GM18873 (cell line): Measurements from ENCODE around the gene CPNE8.
"Not testable (repeated sequence)": the region's sequence is repeated elsewhere in the genome, so short reads cannot be mapped to it uniquely, and the experiment has no call there.

ENCODE experiments used
- ATAC-seq: cut with Tn5 transposase; IDR thresholded peaks from one replicate; pipeline ENCODE4 v1.9.1; 2021; ENCODE audit warnings: mild to moderate bottlenecking, moderate library complexity, moderate number of reproducible peaks; ENCODE audit not compliant: unreplicated experiment, low FRiP score

CPNE8 gene

DNA sequence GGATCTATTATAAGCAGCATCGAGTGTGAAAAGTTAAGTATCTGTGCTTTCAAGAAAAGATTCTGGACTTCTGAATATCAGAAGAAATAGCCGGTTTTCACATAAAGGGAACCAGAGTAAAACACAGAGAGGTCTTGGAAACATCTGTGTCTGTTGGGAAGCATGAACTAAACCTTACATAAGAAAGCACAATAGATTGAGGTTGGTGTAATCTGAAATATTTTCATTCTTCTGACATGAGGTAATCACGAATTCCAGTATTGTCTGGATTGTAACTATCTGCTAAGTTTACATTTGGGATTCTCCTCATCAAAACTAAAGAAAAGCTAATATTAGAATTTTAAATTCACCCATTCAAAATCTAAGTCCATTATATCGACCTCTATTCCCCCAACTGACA is 161.3 kb downstream of the CPNE8 start:
- no peak for ATAC-seq

DNA sequence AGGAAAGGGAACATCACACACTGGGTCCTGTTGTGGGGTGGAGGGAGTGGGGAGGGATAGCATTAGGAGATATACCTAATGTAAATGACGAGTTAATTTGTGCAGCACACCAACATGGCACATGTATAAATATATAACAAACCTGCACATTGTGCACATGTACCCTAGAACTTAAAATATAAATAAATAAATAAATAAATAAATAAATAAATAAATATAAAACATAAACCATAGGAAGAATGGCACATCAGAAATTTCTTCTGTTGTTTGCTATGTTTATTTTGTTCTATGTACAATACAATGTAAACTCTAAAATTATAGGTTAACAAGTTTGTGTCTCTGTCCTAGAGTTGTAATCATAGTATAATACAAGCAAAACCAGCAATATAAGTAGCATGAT is 162.9 kb downstream of the CPNE8 start:
- ATAC-seq = not testable (repeated sequence)

DNA sequence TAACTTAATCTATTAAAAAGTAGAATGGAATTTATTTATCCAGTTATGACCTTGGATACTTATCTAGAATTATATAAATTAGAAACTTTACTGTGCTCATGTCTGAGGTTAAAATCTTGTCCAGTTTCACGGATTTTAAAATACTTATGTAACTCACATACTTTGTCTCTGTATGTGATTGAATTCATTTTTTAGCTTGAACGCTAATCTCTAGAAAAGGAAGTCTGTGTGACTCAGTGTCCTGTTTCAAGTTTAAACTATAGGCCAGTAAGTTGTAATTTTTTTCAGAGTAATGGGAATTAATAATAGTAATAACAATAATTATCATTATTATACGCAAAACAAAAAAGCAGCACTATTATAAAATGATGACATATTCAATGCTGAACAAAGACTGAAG is 168.6 kb downstream of the CPNE8 start:
- no peak for ATAC-seq

DNA sequence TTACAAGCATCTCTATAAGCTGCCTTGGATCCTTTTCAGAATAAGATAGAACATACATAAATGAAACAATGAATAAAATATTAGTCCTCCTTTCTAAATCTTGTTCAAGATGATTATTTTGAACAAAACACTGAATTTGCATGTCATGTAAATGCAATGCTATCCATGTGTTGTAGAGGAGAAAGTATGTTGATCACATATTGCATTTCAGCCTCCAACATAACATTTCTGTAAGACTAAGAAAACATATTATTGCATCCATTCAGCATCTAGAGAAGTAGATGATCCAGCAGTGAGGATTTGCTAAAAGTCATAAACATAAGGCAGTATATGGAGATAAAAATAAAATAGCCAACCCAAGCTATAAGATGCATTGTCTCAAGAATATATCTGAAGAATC is 172.6 kb downstream of the CPNE8 start:
- ATAC-seq = no peak

DNA sequence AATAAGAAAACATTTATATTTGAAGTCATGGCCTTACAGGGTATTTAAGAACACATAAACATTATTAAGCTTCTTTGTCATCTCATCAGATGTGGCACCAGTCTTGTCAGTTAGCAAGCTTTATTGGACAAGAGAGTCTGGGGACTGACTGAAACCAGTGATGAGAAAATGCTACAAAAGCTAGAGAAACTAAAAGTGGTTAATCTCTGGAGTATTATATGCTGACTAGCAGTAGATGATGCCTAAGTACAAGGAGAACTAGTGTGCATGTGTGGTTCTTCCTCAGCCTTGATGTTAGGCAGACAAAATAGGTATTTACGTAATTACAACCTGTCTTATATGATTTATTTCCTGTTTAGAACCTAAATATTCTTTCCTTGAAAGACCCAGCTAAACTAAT is 176.5 kb downstream of the CPNE8 start:
- ATAC-seq = no peak

DNA sequence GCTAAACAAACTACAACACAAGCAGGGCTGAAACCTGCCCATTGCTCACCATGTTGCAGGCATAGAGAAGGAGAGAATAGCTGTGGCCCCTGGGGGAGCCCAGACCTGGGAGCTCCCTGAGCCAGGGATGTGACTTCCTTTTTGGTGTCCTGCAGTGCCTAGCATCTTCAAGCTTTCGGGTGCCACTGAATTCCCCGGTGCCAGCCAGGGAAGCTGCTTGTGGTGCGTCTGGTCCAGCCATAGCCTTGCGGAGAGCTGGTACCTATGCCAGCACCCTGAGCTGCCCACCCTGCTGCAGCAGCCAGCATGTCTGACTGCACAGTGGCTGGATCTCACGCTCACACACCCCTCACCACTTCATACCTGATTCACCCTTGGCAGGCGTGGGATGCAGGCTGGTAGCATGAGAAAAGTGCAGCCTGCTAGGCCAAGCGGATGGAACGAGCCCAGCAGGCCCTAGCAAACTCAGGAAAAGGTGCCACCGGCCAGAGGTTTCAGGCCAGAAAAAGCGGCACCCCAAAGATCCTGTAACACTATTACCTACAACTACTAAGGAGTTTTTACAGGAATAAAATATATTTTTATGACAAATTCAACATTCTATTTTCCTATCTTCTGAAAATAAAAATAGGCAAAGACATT is 183.7 kb downstream of the CPNE8 start:
- ATAC-seq = no peak

DNA sequence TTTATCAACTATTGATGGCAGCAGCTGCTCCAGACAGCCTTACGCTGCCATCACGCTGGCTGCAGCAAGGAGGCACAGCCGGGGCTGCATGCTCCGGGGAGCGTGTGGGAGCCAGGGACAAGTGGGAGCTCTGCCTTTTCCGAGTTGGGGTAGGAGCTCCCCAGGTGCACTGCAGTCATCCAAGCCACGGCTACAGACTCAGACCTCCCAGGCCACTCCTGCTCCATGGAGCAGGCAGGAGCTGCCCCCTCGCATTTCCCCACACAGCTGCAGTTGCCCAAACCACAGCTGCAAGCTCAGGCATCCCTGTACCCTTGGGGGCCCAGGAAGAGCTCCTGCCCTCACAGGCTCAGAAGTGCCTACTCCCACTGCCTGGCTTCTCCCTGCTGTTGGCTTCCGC is 184.7 kb downstream of the CPNE8 start:
- ATAC-seq = no peak

DNA sequence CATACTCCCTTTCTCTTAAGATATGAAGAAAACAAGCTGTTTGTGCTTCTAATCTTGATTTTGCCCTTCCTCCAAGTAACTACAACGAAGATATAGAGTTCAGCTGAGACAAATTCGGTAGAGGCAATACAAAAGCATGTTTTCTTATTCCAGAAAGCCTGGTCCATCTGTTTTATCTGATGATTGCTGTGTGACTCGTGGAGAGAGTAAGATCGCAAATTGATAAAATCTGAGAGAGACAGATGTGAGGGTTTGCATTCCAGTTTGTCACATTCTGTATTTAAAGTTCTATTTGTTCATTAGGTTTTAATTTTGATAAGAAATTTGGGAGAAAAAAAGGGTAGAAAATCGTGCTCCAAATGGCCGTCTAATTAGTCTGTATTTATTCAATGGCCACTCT is 192.1 kb downstream of the CPNE8 start:
- ATAC-seq = no peak

DNA sequence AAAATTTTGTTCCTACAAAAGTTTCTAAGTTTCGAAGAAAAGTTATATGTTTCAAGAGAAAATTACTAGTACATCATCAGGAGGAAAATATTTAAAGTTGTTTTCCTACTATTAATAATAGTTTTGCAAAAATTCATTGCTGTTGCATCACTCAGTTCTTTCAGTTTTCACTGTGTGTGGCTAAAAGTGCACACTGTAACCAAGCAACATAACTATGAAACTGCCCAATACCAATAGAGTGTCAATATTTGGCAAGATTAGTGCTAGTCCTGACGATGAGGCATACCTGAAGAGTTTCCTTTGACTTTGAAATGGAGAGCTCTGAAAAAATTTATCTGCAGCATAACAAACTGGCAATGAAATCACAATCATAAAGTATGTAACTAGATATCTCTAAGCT is 194.3 kb downstream of the CPNE8 start:
- ATAC-seq = peak; percentile 50

DNA sequence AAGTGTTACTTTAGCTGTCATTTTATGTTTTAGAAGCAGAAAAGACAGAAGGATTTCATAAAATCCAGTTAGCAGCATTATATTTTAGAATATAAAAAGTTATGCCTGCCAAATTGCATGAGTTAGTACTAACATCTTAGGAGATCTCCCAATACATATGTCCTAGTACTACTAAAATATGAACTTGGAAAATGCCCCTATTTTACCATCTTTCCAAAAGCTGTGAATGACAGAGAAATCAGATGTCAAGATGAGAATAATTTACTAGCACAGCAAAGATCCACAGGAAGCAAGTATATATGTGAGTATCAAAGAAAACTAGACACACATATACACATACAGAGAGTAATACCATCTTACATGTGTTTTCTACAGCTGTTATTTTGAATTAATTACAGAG is 196.9 kb downstream of the CPNE8 start:
- no peak for ATAC-seq

DNA sequence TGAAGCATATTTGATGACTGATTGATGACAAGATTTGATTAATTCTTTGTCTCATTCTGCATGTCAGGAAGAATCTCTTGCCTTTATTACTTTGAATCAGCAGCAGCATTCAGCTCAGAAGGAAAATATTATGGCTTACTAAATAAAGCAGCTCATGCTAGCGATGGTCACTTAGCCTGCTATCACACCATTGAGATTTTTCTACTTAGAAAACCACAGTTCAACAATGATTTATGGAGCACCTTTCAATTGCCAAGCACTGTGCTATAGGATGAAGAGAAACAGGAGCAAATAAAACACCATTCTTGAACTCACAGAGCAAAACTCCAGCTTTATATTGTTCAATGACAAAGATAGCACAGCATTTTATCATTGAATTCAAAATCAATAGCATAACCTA is 197.7 kb downstream of the CPNE8 start:
- ATAC-seq = no peak

DNA sequence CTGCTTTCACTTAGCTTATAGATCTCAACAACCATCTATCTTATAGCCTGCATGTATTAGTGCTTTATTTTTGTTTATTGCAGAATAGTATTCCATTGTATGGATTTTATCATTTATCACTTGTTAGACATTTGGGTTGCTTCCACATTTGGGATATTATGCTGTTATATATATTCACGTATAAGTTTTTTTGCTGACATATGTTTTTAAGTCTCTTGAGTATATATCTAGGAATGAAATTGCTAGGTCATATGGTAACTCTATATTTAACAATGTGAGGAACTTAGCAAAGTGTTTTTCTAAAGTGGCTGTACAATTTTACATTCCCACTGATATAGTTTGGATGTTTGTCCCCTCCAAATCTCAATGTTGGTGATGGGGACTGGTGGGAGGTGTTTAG is 208.1 kb downstream of the CPNE8 start:
- no peak for ATAC-seq

DNA sequence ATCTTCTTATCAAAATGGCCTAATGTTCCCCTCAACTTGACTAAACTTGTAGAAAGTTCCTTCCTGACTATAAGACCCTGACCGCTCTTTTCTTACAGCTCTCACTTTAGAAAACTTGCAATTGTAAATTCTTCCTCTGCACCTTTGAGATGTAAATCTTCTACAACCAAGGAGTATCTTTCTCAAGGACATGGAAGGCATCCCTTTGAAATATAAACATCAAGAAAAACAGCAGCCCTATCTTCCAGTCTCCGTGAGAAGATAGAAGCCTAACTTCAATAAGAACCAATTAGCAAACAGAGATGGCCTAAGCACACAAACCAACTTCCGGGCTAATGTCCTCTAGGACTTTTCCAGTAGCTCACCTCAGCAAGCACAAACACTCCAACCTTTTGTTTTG is 210.3 kb downstream of the CPNE8 start:
- no peak for ATAC-seq

DNA sequence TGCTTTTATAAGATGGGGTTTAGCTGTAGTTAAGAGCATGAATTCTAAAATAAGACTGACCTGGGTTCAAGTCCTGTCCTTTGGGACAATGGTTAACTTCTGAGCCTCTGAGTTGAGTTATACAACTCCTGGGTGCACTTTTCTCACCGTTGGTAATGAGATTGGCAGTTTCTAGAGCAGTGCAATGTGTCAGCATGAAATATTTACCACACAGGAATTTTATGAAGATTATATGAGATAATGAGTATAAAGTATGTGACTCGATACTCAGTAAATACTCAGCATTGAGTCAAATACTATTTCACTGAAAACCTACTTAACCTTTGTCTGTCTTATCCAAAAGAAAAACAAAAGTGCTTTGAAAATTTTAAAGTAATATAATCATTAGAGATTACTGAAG is 214.2 kb downstream of the CPNE8 start:
- no peak for ATAC-seq

DNA sequence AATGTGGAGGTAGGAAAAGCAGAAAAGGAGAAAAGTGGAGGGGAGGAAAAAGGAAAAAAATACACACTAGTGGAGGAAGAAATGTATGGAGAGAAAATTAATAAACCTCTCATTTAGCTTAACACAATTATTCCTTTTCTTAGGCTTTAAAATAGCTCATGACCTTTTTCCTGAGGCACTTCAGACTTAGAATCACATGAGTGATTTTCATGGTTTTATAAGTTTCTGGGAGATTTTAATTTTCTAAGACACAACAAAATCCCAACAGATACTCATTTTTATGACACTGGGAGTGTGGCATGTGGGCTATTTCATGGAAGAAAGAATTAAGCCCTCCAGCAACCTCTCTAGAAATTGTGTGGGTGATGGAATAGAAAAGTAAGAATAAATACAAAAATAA is 214.7 kb downstream of the CPNE8 start:
- no peak for ATAC-seq

DNA sequence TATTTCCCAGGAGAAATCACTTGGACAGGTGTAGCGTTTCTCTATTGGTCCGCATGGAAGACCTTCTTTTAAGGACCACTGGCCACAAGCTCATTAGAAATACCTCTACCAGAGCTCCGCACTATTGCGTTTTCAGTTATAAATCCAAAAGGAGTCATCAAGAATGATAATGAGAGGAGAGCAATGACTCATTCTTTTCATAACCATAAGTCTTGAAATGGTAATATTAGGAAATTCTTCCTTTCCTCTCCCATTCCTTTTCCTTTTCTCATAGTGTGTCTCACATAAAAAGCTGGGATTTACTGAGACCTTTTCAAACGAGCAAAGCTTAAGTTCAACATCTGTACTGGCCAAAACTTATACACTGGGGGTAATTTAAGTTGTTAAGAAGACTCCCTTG is 215.7 kb downstream of the CPNE8 start:
- ATAC-seq = no peak

DNA sequence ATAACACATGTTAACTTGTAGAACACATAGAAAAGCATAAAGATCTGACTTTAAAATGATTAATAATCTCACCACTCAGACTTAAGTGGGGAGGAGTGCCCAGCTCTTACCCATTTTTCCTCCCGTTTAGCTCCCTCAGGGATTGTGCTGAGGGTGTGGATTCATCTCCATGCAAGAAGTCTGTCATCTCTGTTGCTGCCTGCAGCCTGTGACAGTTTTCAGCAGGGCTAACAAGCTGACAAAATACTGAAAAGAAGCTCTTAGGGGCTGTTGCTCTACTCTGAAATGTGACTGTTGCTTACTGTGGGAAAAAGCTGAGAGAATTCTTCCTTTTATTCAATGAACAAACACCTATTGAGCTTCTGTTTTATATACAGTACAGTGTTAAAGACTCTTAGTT is 216.2 kb downstream of the CPNE8 start:
- no peak for ATAC-seq

DNA sequence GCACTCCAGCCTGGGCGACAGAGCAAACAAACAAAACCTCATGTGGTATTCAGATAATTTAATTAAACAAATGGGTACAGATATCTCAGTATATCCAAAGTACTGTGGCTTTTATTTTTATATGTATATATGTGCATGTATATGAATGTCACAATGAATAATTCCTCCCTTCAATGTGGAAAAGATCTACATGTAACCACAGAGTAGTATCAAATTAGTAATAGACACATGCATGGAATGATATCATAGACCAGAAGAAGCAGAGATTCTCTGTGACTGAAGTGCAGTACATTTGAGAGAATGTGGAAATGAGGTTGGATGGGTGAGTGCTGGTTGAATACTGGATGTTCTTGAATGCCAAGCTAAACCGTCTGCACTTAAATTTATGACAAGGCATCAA is 222.9 kb downstream of the CPNE8 start:
- ATAC-seq = no peak

DNA sequence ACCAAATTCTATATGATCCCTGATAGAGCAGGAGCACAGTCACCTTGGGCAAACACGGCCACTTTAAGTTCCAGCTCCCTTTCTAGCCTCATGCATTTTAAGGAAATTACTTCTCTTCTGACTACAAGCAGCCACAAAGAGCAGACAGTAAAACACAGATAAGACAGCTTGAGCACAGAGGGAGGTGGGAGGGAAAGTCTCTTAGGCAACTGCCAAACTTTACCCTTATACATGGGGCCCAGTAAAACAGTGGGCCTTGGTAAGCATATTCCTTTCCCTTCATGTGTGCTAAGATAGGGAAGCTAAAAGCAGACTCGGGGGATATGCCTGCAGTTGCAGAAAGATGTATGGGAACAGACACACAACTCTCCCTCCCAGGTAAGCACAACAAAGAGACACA is 235.9 kb downstream of the CPNE8 start:
- no peak for ATAC-seq

DNA sequence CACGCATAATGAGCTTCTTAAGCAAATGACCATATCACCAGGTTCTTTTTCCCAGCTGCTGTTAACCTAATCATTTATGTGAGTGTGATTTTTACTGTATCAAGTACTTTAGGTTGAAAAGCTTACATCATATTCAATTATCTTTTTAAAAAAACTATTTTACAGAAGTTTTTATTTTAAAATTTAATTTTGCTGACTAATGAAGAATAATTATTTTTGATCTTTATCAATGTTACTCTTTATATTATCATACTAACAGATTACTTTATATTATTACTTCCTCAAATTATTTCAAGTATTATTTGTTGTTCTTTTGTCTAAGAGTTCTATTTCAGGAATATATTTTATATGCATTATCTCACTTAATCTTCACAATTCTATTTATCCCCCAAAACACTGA is 236.3 kb downstream of the CPNE8 start:
- no peak for ATAC-seq

DNA sequence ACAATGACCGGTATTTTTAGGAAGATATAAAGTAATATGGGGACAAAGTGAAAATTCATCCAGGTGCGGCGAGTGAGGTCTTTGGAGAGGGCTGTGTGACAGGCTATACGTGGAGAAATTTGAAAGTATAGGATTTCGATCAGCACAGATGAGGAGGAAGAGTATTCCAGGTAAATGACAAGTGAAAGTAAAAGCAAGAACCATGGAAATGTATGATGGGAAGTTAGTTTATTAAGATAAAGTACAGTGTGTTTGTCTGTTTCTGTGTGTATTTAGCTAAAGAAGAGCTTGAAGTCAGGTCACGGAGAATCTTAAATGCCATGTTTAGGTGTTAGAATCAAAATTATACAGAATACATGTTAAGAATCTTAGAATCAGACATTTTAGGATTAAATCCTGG is 239.0 kb downstream of the CPNE8 start:
- no peak for ATAC-seq

DNA sequence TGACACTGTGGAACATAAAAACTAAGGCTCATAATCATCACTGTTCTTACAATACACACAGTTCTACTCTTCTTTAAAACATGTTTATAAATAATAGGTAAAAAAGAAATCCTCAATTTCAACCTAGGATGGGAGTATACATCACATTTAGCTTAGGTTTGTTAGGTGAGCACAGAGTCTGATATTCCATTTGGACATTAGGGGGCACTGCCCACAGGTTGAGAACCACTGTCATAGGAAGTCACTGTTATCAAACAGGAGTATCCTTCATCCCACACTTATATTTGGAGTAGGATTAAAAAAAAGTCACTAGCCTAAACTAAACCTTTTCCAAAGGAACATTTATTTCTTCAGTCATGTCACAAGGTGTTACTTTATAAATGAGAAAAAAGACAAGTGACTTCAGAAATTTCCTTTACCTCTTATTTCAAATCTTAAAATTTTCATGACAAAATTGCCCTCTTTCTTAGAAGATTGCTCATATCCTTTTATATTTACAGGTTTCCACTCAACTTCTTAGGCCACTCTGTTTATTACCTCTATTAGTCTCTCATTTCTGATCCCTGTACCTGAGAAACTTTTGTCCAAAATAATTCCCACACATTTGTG is 240.6 kb downstream of the CPNE8 start:
- ATAC-seq = no peak

DNA sequence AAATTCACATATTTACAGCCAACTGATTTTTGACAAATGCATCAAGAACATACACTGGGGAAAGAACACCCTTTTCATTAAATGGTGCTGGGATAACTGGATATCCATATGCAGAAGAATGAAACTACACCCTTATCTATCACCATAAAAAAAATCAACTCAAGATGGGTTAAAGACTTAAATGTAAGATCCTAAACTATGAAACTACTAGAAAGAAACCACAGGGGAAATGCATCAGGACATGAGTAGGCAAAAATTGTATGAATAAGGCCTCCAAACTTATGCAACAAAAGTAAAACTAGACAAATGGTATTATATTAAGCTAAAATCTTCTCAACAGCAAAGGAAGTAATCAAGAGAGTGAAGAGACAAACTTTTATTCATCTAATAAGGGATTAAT is 242.6 kb downstream of the CPNE8 start:
- ATAC-seq = no peak
